OCI-LY3 (cell line): Measurements from ENCODE around the gene HMBS.

Experiments
- EZH2phosphoT487 ChIP-seq: fragments of 200-600 bp; shearing (Covaris generic); IDR thresholded peaks from 2 replicates; pipeline ENCODE4 v1.6.1; 2018; ENCODE audit warnings: antibody characterized with exemption, mixed run types, low read depth
- TF ChIP-seq, protein P1 (sequence below): fragments of 200-600, 300-600 bp; sonication (generic); IDR thresholded peaks from 2 replicates; pipeline ENCODE4 v1.5.1; 2014; ENCODE audit warnings: antibody characterized with exemption, low read length, low read depth

DNA sequence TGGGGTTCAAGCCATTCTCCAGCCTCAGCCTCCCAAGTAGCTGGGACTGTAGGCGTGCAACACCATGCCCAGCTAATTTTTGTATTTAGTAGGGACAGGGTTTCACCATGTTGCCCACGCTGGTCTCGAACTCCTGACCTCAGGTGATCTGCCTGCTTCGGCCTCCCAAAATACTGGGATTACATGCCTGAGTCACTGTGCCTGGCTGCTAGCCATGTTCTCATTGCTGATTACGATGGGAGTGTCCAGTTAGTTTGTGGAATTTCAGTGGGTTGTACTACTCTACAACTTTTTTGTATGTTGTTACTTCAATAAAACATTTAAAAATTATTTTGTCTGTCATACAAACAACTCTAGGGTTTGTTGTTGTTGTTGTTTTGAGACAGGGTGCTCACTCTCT, 21.9 kb upstream of the HMBS start:
- TF ChIP-seq, protein P1, sequence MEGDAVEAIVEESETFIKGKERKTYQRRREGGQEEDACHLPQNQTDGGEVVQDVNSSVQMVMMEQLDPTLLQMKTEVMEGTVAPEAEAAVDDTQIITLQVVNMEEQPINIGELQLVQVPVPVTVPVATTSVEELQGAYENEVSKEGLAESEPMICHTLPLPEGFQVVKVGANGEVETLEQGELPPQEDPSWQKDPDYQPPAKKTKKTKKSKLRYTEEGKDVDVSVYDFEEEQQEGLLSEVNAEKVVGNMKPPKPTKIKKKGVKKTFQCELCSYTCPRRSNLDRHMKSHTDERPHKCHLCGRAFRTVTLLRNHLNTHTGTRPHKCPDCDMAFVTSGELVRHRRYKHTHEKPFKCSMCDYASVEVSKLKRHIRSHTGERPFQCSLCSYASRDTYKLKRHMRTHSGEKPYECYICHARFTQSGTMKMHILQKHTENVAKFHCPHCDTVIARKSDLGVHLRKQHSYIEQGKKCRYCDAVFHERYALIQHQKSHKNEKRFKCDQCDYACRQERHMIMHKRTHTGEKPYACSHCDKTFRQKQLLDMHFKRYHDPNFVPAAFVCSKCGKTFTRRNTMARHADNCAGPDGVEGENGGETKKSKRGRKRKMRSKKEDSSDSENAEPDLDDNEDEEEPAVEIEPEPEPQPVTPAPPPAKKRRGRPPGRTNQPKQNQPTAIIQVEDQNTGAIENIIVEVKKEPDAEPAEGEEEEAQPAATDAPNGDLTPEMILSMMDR: no peak
- no peak for TF ChIP-seq EZH2phosphoT487
